Pancreas (tissue), 10 donors: ENCODE data around the gene RNF39. TPM values are rescaled to one million over a fixed set of nuclear protein-coding genes. Genes with fewer than 3 reads are reported as not detected.

ENCODE experiments used
- ATAC-seq, 4 donors: fragments of 200-7000 bp; cut with Tn5 transposase; one replicate each; pipeline versions ENCODE4 v1.8.0 to v1.9.1; 2020; ENCODE audit warnings: mild to moderate bottlenecking in 4 of 4, moderate library complexity in 4 of 4
- DNase-seq, 6 donors: peaks; one replicate each; pipeline ENCODE4 v3.0.0-alpha.2; 2020
- FAIRE-seq: peaks from 2 replicates; lab custom pipeline; 2012; peaks lifted over from hg19 to GRCh38; lab: Jason Lieb, UNC
- H3K27ac ChIP-seq, 4 donors: fragments of 200-600 bp; sonication (generic); 1 replicate in 3 of 4; 2 replicates in 1 of 4; pipeline versions ENCODE4 v1.5.0 to v1.8.0; 2020
- H3K27me3 ChIP-seq, 4 donors: fragments of 200-600 bp; one replicate each; pipeline ENCODE4 v1.8.0; 2021
- H3K36me3 ChIP-seq, 3 donors: fragments of 200-600 bp; sonication (generic) in 1 of 3; one replicate each; pipeline versions ENCODE4 v1.5.0 to v1.8.0; 2020 to 2021
- H3K4me1 ChIP-seq, 3 donors: fragments of 200-600 bp; one replicate each; pipeline ENCODE4 v1.8.0; 2021
- H3K4me3 ChIP-seq, 4 donors: fragments of 200-600 bp; sonication (generic) in 2 of 4; one replicate each; pipeline versions ENCODE4 v1.5.0 to v1.8.0; 2020 to 2021
- H3K9me3 ChIP-seq, 4 donors: fragments of 200-600 bp; one replicate each; pipeline ENCODE4 v1.8.0; 2021
- WGBS, 2 donors: extraction: QIAGEN DNeasy Blood & Tissue Kit; methylation state at CpG; one replicate each; pipeline ENCODE4 v1.1.7; 2013; 5-methylcytosine and 5-hydroxymethylcytosine counted together
- intact Hi-C, 3 donors: fragments of 100-400 bp; cut with DNase I; formaldehyde crosslinking; loops; one replicate each; pipeline versions ENCODE4 v1.11.1 to v1.14.2; 2022
- polyA plus RNA-seq, 2 donors: library from polyadenylated mRNA; stranded (reverse); fragments of 200-250 nt; gene quantifications; one replicate each; pipeline ENCODE4 v1.2.3, GENCODE V29; 2013
- total RNA-seq, 6 donors: library from RNA; stranded (reverse); fragmentation: NEBNext Ultra II Directional in 4 of 6; extraction: Animal tissue kit (Norgen Biotek cat#: 25700) in 4 of 6; gene quantifications; one replicate each; pipeline versions ENCODE4 v1.2.1 to v1.2.4, GENCODE V29; 2021 to 2023
- TF ChIP-seq, protein P1 (sequence below), 4 donors: fragments of 200-600 bp; sonication (generic) in 3 of 4; IDR thresholded peaks; one replicate each; pipeline versions ENCODE4 v1.5.0 to v1.8.0; 2021; ENCODE audit warnings: antibody characterized with exemption in 4 of 4
- donor health status: healthy with polysubstance abuse.
- donor health status: DM: no; HTN: no; CAD: no; lungs with moderate emphysema.
- donor health status: DM: no; HTN: no; CAD: no.
- donor health status: control.
- donor health status: control.
- donor health status: Bipolar disorder and iron deficiency.
- donor health status: DM: yes; HTN: yes; CAD: no.
- donor health status: DM: no; HTN: no; CAD: no.
- donor health status: DM: no; HTN: no; CAD: no.
- donor health status: DM: yes; HTN: yes; CAD: no.

RNF39 gene
- total and polyA plus RNA-seq, 8 donors, result 0.18 to 1.3 (median 0.55) TPM

DNA sequence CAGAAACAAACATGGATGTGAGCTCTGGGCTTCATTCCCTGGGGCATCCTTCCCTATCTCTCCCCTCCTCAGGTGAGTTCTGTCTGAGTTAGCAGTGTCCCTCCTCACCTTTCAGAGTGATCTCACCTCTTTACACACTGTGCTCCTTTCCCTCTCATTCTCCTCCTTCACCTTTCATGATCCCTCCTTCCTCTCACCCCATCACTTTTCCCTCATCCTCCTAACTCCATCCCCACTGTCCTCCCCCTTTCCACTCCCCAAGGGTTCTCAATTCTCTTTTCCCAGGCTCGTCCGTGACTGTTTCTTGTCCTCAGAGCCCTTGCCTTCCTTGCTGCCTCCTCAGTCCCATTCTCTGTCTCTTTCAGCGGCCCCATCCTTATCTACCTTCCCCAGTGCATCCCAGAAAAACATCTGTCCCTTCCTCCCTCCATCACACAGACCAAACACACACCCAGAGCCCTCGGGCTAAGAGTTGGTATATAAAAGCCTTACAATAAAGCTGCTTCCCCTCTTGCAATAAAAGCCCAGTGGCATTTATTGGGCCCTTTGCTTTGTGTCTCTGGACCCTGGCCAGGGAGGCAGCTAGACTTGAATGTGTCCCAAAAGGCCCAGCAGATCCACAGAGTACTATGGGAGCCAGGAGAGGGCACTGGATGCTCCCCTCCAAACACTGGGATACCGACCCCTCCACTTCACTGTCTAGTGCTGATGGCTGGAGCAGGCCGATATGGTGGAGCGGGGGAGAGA, 1.9 kb downstream of the RNF39 start:
- Histone ChIP-seq H3K36me3 (peaks cover 0 to 10% (median 0%) of the 10 kb centered on the region in 3 donors), H3K4me1 (peaks cover 0 to 14% (median 7%) of the 10 kb centered on the region in 3 donors), H3K27me3 (no peaks in the 10 kb centered on the region), H3K9me3 (no peaks in the 10 kb centered on the region), H3K4me3 (peak overlapping the region in 1 of 4 donors; percentile 56), H3K27ac (no peak overlapping the region)
- intact Hi-C loops, result no loop called here
- FAIRE-seq, result no peak
- ATAC-seq, result no peak
- 57 to 61% methylated on average over 7 of the region's 7 CpGs for WGBS, 2 donors
- no peak for DNase-seq
- TF ChIP-seq, protein P1, sequence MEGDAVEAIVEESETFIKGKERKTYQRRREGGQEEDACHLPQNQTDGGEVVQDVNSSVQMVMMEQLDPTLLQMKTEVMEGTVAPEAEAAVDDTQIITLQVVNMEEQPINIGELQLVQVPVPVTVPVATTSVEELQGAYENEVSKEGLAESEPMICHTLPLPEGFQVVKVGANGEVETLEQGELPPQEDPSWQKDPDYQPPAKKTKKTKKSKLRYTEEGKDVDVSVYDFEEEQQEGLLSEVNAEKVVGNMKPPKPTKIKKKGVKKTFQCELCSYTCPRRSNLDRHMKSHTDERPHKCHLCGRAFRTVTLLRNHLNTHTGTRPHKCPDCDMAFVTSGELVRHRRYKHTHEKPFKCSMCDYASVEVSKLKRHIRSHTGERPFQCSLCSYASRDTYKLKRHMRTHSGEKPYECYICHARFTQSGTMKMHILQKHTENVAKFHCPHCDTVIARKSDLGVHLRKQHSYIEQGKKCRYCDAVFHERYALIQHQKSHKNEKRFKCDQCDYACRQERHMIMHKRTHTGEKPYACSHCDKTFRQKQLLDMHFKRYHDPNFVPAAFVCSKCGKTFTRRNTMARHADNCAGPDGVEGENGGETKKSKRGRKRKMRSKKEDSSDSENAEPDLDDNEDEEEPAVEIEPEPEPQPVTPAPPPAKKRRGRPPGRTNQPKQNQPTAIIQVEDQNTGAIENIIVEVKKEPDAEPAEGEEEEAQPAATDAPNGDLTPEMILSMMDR (IDR thresholded peaks at IDR 0.05), result no peak

DNA sequence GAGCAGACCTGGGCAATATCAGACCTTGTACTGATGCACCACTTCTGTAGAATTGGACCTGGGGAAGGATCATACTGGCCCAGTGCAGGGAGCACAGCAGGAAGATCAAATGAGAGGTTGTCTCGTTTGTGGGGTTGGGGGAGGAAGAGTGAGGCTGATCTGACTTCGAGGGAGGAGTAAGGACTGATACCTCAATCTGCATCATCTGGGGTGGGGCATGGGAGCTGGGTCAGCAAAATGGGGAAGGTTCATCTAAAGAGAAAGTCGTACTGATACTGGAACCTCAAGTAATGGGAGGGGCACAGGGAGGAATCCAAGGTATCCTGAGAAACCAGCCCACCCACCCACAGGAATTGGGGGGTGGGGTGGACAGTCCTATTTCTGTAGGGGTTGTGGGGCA, 3.7 kb downstream of the RNF39 start:
- Histone ChIP-seq H3K4me1 (peaks cover 5 to 23% (median 15%) of the 10 kb centered on the region in 3 donors), H3K27ac (no peak overlapping the region), H3K4me3 (no peak overlapping the region), H3K36me3 (peaks cover 0 to 10% (median 0%) of the 10 kb centered on the region in 3 donors), H3K9me3 (no peaks in the 10 kb centered on the region), H3K27me3 (no peaks in the 10 kb centered on the region)
- FAIRE-seq (no peak), DNase-seq (no peak), ATAC-seq (no peak)
- intact Hi-C loops, result no loop called here
- TF ChIP-seq, protein P1 (IDR thresholded peaks at IDR 0.05), result no peak
- 55 to 59% methylated on average over 3 of the region's 3 CpGs for WGBS, 2 donors

DNA sequence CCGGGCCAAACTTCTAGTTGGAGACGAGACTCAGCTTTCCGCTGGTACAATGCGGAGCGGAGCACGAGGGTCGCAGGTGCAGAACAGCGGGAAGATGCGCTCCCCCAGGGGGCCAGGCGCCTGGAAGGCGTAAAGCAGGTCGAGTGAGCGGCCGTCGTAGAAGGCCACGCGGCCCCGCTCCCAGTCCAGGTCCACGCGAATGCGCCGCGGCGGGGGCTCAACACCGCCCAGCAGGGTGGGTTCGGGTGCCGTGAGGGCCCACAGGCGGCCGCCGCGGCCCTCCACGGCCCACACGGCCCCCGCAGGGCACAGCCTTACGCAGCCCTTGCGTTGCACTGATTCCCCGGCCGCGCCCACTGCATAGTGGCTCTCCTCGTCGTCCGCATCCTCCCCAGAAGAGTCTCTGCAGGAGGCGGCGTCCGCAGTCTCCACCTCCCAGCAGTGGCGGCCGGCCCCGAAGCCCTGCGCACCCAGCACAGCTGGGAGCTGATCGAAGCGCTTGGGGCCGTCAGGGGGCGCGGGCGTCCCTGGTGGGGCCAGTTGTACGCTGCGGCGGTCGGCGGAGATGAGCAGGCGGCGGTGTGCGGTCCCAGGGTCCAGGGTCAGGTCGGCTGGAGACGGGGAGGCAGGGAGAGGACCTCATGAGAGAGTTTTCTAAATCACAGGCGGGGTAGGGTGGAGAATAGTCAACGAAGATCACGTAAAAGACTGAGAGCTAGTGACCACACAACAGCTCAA, 4.3 kb downstream of the RNF39 start:
- H3K4me3 ChIP-seq, result no peak overlapping the region
- TF ChIP-seq, protein P1 (IDR thresholded peaks at IDR 0.05), result no peak
- peaks cover 0 to 10% (median 0%) of the 10 kb centered on the region in 3 donors for H3K36me3 ChIP-seq
- H3K27me3 ChIP-seq, result no peaks in the 10 kb centered on the region
- WGBS, 2 donors, result 49 to 55% methylated on average over 57 to 68 of the region's 68 CpGs
- no peak for DNase-seq
- ATAC-seq, result no peak
- H3K4me1 ChIP-seq, result peaks cover 5 to 21% (median 16%) of the 10 kb centered on the region in 3 donors
- FAIRE-seq, result no peak
- no peaks in the 10 kb centered on the region for H3K9me3 ChIP-seq
- intact Hi-C loops, result no loop called here
- no peak overlapping the region for H3K27ac ChIP-seq

DNA sequence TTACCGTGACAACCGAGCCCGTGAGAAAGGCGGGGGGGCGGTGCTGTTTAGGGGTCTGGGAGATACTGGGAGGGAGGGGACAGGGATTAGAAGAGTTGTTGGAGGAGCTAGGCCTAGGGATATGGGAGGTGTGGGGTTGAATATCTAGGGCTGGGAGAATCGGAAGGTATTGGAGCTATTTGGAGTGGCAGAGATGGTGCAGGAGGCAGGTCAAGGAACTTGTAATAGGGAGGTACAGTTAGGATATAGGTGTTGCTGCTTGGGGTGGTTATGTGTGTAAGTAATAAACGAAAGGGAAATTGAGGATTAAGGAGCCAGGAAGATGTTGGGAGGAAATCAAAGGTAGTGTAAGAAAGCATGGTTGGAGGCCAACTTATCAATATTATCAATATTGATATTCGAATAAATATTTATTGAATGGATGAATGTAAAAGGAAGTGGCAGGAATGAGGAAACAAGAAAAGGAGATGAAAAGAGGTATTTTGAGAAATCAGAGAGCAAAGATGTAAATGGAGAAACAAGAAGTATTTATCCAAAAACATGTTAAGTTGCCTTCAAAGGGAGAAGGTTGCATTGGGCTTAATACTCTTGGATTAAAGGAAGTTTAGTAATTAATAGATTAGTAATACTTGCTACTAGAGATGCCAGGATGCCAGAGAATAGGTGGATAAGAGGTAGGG, 8.0 kb downstream of the RNF39 start:
- TF ChIP-seq, protein P1 (IDR thresholded peaks at IDR 0.05), result no peak

More for the DNA sequence above, 8.0 kb downstream of the RNF39 start:
- peak overlapping the region; percentile 46 to 71 (median 64) for H3K4me3 ChIP-seq
- ATAC-seq (peak in 1 of 4 donors; percentile 3), DNase-seq (peak in 1 of 6 donors; percentile 77), FAIRE-seq (no peak)
- no peaks in the 10 kb centered on the region for H3K27me3 ChIP-seq
- H3K4me1 ChIP-seq, result peaks cover 8 to 18% (median 11%) of the 10 kb centered on the region in 3 donors
- intact Hi-C loops, result no loop called here
- peaks cover 0 to 10% (median 0%) of the 10 kb centered on the region in 3 donors for H3K36me3 ChIP-seq
- H3K9me3 ChIP-seq, result no peaks in the 10 kb centered on the region
- WGBS, 2 donors, result 8 to 10% methylated on average over 8 of the region's 8 CpGs
- H3K27ac ChIP-seq, result peak overlapping the region; percentile 12 to 91 (median 78)
